Measurements from ENCODE around the gene ODF2L. TPM values are rescaled to one million over a fixed set of nuclear protein-coding genes. Genes with fewer than 3 reads are reported as not detected.

Gene ODF2L
- total RNA-seq, 1 experiment from 2014 or later, result 27.3 TPM

DNA sequence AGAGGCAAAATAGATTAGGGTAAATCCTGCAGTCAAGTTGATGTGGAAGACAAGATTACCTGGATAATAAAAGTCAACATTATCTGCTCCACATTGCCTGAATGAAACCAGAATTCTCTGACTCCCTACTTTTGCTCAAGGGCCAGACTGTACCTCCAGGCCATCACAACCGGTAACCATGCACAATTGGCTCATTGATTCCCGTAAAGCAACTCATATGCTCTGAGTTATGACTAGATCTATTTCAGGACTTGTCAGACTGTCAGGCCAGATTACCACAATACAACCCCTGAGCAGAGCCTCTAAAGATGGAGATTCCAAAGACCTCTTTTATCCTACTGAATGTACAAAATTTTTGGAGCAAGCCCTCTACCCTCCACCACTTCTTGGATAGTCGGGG lies 90.4 kb downstream of the ODF2L start:
- Histone ChIP-seq H3K4me1 (ENCODE audit: insufficient read depth, low read length) (no peaks in the 10 kb centered on the region), H2AK5ac (ENCODE audit: insufficient read length, low read length) (no peak overlapping the region), H4K91ac (ENCODE audit: insufficient read length, low read depth, low read length) (no peak overlapping the region), H3K4ac (ENCODE audit: low read depth, low read length) (no peak overlapping the region), H3K9me3 (ENCODE audit: control insufficient read depth, low read depth, low read length) (no peaks in the 10 kb centered on the region), H2BK20ac (ENCODE audit: low read depth, low read length, poor library complexity, severe bottlenecking) (no peak overlapping the region), H3K79me2 (ENCODE audit: insufficient read depth, low read length) (no peaks in the 10 kb centered on the region), H3K9ac (ENCODE audit: extremely low read depth, insufficient read length, low read length) (no peak overlapping the region), H3K79me1 (ENCODE audit: insufficient read depth, low read depth, low read length, poor library complexity, severe bottlenecking) (no peaks in the 10 kb centered on the region), H2BK15ac (ENCODE audit: low read depth, low read length) (no peak overlapping the region), H2BK12ac (ENCODE audit: insufficient read length, low read depth, low read length) (no peak overlapping the region), H4K20me1 (ENCODE audit: control insufficient read depth, insufficient read depth, insufficient read length) (no peaks in the 10 kb centered on the region), H3T11ph (ENCODE audit: low read length) (no peak overlapping the region), H2AFZ (ENCODE audit: low read length) (no peak overlapping the region), H4K8ac (replicated peaks; ENCODE audit: insufficient read length, low read depth, low read length) (no peak overlapping the region), H3K23me2 (ENCODE audit: insufficient read length, low read depth, low read length, poor library complexity, severe bottlenecking) (no peaks in the 10 kb centered on the region), H2BK5ac (ENCODE audit: insufficient read length, low read length) (no peak overlapping the region), H3K27me3 (ENCODE audit: insufficient read depth, low read length) (no peaks in the 10 kb centered on the region), H3K4me2 (ENCODE audit: insufficient read depth, insufficient read length, low read length) (no peak overlapping the region), H3K27ac (ENCODE audit: insufficient read length, low read depth, low read length) (no peak overlapping the region), H3K23ac (ENCODE audit: insufficient read length, low read depth, low read length) (no peak overlapping the region), H3K14ac (ENCODE audit: insufficient read depth, low read length) (no peak overlapping the region), H3K18ac (ENCODE audit: insufficient read length, low read depth, low read length) (no peak overlapping the region), H4K5ac (ENCODE audit: insufficient read length, low read depth, low read length) (no peak overlapping the region), H2BK120ac (ENCODE audit: low read depth, low read length, poor library complexity, severe bottlenecking) (no peak overlapping the region), H3K56ac (ENCODE audit: insufficient read length, low read depth, low read length) (no peak overlapping the region)
- Mint-ChIP-seq H3K27me3 (ENCODE audit: low read depth) (0 out of 2 replicates have a peak, but pooled peaks cover 2% of the 10 kb centered on the region), H3K27ac (no peak overlapping the region), H3K36me3 (ENCODE audit: insufficient read depth in 1 of 3, low read depth in 3 of 3) (no peaks in the 10 kb centered on the region), H3K4me1 (no peaks in the 10 kb centered on the region), H3K9me3 (0 out of 5 replicates have a peak, but pooled peaks cover 0 to 3% of the 10 kb centered on the region in 2 experiments), H3K4me3 (no peak overlapping the region)
- WGBS (ENCODE audit: extremely low coverage, insufficient read length, low lambda C conversion rate), result no CpG with 5 or more reads among the region's 3 CpGs
- TF ChIP-seq, protein P1, sequence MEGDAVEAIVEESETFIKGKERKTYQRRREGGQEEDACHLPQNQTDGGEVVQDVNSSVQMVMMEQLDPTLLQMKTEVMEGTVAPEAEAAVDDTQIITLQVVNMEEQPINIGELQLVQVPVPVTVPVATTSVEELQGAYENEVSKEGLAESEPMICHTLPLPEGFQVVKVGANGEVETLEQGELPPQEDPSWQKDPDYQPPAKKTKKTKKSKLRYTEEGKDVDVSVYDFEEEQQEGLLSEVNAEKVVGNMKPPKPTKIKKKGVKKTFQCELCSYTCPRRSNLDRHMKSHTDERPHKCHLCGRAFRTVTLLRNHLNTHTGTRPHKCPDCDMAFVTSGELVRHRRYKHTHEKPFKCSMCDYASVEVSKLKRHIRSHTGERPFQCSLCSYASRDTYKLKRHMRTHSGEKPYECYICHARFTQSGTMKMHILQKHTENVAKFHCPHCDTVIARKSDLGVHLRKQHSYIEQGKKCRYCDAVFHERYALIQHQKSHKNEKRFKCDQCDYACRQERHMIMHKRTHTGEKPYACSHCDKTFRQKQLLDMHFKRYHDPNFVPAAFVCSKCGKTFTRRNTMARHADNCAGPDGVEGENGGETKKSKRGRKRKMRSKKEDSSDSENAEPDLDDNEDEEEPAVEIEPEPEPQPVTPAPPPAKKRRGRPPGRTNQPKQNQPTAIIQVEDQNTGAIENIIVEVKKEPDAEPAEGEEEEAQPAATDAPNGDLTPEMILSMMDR (conservative IDR thresholded peaks at IDR 0.05), result no peak
- no peak for DNase-seq
